ENCODE measurements around the gene PTPN7. TPM values are rescaled to one million over a fixed set of nuclear protein-coding genes. Genes with fewer than 3 reads are reported as not detected.

PTPN7 gene
- polyA plus RNA-seq, 1 donor (not counting 4 experiments of a cell fraction or from before 2014, with no cell fraction given) = 0.10 TPM

DNA sequence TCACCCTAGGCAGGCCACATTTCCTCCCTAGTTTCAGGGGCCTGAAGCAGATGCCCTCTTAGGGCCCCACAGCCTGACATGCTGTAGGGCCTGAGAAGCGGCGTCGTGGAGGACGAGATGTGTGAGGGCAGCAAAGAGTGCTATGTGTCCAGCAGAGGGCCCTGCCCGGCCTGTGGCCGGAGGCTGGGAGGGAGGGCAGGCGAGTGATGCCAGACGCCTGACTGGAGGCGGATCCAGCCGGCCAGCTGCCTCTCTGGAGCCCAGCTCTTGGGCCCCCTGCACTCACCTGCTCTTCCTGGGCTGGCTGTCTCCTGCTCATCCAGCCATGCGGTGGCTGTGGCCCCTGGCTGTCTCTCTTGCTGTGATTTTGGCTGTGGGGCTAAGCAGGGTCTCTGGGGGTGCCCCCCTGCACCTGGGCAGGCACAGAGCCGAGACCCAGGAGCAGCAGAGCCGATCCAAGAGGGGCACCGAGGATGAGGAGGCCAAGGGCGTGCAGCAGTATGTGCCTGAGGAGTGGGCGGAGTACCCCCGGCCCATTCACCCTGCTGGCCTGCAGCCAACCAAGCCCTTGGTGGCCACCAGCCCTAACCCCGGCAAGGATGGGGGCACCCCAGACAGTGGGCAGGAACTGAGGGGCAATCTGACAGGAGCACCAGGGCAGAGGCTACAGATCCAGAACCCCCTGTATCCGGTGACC, 37.6 kb downstream of the PTPN7 start, which contains the start of gene GPR37L1:
GPR37L1 (plus strand) TSS at position 279 of the 697 bp plus-strand sequence; CDS start at position 326, 47 bp downstream.
- FAIRE-seq (no peak), DNase-seq (ENCODE audit: low read depth, low spot score) (no peak)
- no peak within 1 kb of the TSS for H3K9ac ChIP-seq (ENCODE audit: control insufficient read depth, extremely low read depth, insufficient read depth, low read length)
- no peaks in the 10 kb centered on the region for H3K79me2 ChIP-seq (ENCODE audit: control insufficient read depth, insufficient read depth, low read length)
- H3K27ac ChIP-seq (ENCODE audit: control insufficient read depth, insufficient read depth, low read length) = no peak within 1 kb of the TSS
- H3K9me1 ChIP-seq (ENCODE audit: control insufficient read depth, extremely low read depth, insufficient read depth, low read length) = no peaks in the 10 kb centered on the region
- no peak within 1 kb of the TSS for H3K4me3 ChIP-seq (ENCODE audit: control insufficient read depth in 2 of 3, extremely low read depth in 1 of 3, insufficient read depth in 2 of 3, low read depth in 1 of 3, low read length in 3 of 3)
- H3K9me3 ChIP-seq (ENCODE audit: control insufficient read depth, low read depth, low read length) = no peaks in the 10 kb centered on the region
- no peaks in the 10 kb centered on the region for H3K36me3 ChIP-seq (ENCODE audit: control insufficient read depth in 2 of 2, extremely low read depth in 1 of 2, insufficient read depth in 2 of 2, low read length in 2 of 2)
- no peak within 1 kb of the TSS for H2AFZ ChIP-seq (ENCODE audit: control insufficient read depth, low read length)
- no peak for TF ChIP-seq EZH2 (IDR thresholded peaks at IDR 0.05; ENCODE audit: low read length)
- TF ChIP-seq, protein P1, sequence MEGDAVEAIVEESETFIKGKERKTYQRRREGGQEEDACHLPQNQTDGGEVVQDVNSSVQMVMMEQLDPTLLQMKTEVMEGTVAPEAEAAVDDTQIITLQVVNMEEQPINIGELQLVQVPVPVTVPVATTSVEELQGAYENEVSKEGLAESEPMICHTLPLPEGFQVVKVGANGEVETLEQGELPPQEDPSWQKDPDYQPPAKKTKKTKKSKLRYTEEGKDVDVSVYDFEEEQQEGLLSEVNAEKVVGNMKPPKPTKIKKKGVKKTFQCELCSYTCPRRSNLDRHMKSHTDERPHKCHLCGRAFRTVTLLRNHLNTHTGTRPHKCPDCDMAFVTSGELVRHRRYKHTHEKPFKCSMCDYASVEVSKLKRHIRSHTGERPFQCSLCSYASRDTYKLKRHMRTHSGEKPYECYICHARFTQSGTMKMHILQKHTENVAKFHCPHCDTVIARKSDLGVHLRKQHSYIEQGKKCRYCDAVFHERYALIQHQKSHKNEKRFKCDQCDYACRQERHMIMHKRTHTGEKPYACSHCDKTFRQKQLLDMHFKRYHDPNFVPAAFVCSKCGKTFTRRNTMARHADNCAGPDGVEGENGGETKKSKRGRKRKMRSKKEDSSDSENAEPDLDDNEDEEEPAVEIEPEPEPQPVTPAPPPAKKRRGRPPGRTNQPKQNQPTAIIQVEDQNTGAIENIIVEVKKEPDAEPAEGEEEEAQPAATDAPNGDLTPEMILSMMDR (optimal IDR thresholded peaks at IDR 0.05 in 1 of 3, IDR thresholded peaks at IDR 0.05 in 1 of 3, conservative IDR thresholded peaks at IDR 0.05 in 1 of 3; ENCODE audit: extremely low read depth in 1 of 3, insufficient read depth in 2 of 3, low read length in 3 of 3) = peak in 1 of 3 experiments; percentile 23
- H4K20me1 ChIP-seq (ENCODE audit: control insufficient read depth, extremely low read depth, insufficient read depth, low read length) = no peaks in the 10 kb centered on the region
- H3K4me1 ChIP-seq (ENCODE audit: control insufficient read depth, extremely low read depth, insufficient read depth, low read length) = no peaks in the 10 kb centered on the region
- dilution Hi-C loops (cut with MboI; ENCODE audit: extremely low pct_ligation_motif_present, low sequenced_read_pairs) = no loop called here
- no peak within 1 kb of the TSS for H3K4me2 ChIP-seq (ENCODE audit: control insufficient read depth, extremely low read depth, insufficient read depth, low read depth, low read length)
- no peaks in the 10 kb centered on the region for H3K27me3 ChIP-seq (ENCODE audit: control insufficient read depth, extremely low read depth, insufficient read depth, low read length)

DNA sequence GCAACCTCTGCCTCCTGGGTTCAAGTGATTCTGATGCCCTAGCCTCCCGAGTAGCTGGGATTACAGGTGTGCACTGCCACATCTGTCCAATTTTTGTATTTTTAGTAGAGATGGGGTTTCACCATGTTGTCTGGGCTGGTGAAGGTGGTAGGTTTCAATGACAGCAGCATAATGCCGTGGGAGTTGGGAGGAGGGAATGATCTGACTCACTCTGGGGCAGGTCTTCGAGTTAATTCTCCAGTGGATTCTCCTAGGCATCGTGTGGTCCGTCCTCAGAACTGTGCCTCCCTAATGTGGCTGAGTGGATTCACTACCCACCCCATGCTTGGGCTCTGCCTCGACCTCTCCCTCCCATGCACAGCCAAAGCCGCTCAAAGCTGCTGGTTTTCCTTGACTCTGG, 39.4 kb downstream of the PTPN7 start:
- H3K9me1 ChIP-seq (ENCODE audit: control insufficient read depth, extremely low read depth, insufficient read depth, low read length) = no peaks in the 10 kb centered on the region
- H3K27ac ChIP-seq (ENCODE audit: control insufficient read depth, insufficient read depth, low read length) = no peak overlapping the region
- dilution Hi-C loops (cut with MboI; ENCODE audit: extremely low pct_ligation_motif_present, low sequenced_read_pairs) = no loop called here
- H3K9ac ChIP-seq (ENCODE audit: control insufficient read depth, extremely low read depth, insufficient read depth, low read length) = no peak overlapping the region
- H3K36me3 ChIP-seq (ENCODE audit: control insufficient read depth in 2 of 2, extremely low read depth in 1 of 2, insufficient read depth in 2 of 2, low read length in 2 of 2) = no peaks in the 10 kb centered on the region
- no peaks in the 10 kb centered on the region for H3K4me1 ChIP-seq (ENCODE audit: control insufficient read depth, extremely low read depth, insufficient read depth, low read length)
- H3K9me3 ChIP-seq (ENCODE audit: control insufficient read depth, low read depth, low read length) = no peaks in the 10 kb centered on the region
- H3K4me2 ChIP-seq (ENCODE audit: control insufficient read depth, extremely low read depth, insufficient read depth, low read depth, low read length) = no peak overlapping the region
- FAIRE-seq (no peak), DNase-seq (ENCODE audit: low read depth, low spot score) (no peak)
- no peaks in the 10 kb centered on the region for H3K79me2 ChIP-seq (ENCODE audit: control insufficient read depth, insufficient read depth, low read length)
- no peak overlapping the region for H3K4me3 ChIP-seq (ENCODE audit: control insufficient read depth in 2 of 3, extremely low read depth in 1 of 3, insufficient read depth in 2 of 3, low read depth in 1 of 3, low read length in 3 of 3)
- H4K20me1 ChIP-seq (ENCODE audit: control insufficient read depth, extremely low read depth, insufficient read depth, low read length) = no peaks in the 10 kb centered on the region
- no peaks in the 10 kb centered on the region for H3K27me3 ChIP-seq (ENCODE audit: control insufficient read depth, extremely low read depth, insufficient read depth, low read length)
- no peak overlapping the region for H2AFZ ChIP-seq (ENCODE audit: control insufficient read depth, low read length)
- TF ChIP-seq EZH2 (IDR thresholded peaks at IDR 0.05; ENCODE audit: low read length) = no peak
- TF ChIP-seq, protein P1 (optimal IDR thresholded peaks at IDR 0.05 in 1 of 3, IDR thresholded peaks at IDR 0.05 in 1 of 3, conservative IDR thresholded peaks at IDR 0.05 in 1 of 3; ENCODE audit: extremely low read depth in 1 of 3, insufficient read depth in 2 of 3, low read length in 3 of 3) = no peak
